Measurements from ENCODE around the gene GADD45A. TPM values are rescaled to one million over a fixed set of nuclear protein-coding genes. Genes with fewer than 3 reads are reported as not detected.

The GADD45A gene
- total and polyA plus RNA-seq, 9 of the 15 experiments (the other 6 are each of a cell fraction or from before 2014, with no cell fraction given), result 21.3 to 156 (median 62.1) TPM

DNA sequence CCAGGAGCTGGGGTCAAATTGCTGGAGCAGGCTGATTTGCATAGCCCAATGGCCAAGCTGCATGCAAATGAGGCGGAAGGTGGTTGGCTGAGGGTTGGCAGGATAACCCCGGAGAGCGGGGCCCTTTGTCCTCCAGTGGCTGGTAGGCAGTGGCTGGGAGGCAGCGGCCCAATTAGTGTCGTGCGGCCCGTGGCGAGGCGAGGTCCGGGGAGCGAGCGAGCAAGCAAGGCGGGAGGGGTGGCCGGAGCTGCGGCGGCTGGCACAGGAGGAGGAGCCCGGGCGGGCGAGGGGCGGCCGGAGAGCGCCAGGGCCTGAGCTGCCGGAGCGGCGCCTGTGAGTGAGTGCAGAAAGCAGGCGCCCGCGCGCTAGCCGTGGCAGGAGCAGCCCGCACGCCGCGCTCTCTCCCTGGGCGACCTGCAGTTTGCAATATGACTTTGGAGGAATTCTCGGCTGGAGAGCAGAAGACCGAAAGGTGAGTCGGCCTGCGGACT, at the start of gene GADD45A (continued):
- no peak for TF ChIP-seq CEBPG (CRISPR knock-in tag; IDR thresholded peaks at IDR 0.05)
- TF ChIP-seq CEBPG (tag; conservative IDR thresholded peaks at IDR 0.05 in 1 of 2, IDR thresholded peaks at IDR 0.05 in 1 of 2), result no peak
- TF ChIP-seq GTF2F1 (IDR thresholded peaks at IDR 0.05; ENCODE audit: low read depth, low read length), result peak; percentile 92
- TF ChIP-seq PHF8 (IDR thresholded peaks at IDR 0.05; ENCODE audit: borderline replicate concordance, low read length), result peak; percentile 76; the same call in 1 of the 2 replicates
- peak; percentile 68 for TF ChIP-seq ERF (CRISPR knock-in tag; IDR thresholded peaks at IDR 0.05)
- TF ChIP-seq ZNF699 (CRISPR knock-in tag; IDR thresholded peaks at IDR 0.05; ENCODE audit: insufficient replicate concordance), result no peak
- TF ChIP-seq GABPB2 (CRISPR knock-in tag; conservative IDR thresholded peaks at IDR 0.05), result no peak
- no peak; the same call in 1 of the 2 replicates for TF ChIP-seq EP300 (IDR thresholded peaks at IDR 0.05; ENCODE audit: low read length)
- TF ChIP-seq ZNF41 (CRISPR knock-in tag; conservative IDR thresholded peaks at IDR 0.05), result 0 out of 2 replicates have a peak, but pooled peaks have one; percentile 47
- TF ChIP-seq KDM2B (CRISPR knock-in tag; IDR thresholded peaks at IDR 0.05), result no peak
- no peak for TF ChIP-seq MEF2A (IDR thresholded peaks at IDR 0.05; ENCODE audit: control insufficient read depth, low read depth, low read length)
- TF ChIP-seq, protein P1, sequence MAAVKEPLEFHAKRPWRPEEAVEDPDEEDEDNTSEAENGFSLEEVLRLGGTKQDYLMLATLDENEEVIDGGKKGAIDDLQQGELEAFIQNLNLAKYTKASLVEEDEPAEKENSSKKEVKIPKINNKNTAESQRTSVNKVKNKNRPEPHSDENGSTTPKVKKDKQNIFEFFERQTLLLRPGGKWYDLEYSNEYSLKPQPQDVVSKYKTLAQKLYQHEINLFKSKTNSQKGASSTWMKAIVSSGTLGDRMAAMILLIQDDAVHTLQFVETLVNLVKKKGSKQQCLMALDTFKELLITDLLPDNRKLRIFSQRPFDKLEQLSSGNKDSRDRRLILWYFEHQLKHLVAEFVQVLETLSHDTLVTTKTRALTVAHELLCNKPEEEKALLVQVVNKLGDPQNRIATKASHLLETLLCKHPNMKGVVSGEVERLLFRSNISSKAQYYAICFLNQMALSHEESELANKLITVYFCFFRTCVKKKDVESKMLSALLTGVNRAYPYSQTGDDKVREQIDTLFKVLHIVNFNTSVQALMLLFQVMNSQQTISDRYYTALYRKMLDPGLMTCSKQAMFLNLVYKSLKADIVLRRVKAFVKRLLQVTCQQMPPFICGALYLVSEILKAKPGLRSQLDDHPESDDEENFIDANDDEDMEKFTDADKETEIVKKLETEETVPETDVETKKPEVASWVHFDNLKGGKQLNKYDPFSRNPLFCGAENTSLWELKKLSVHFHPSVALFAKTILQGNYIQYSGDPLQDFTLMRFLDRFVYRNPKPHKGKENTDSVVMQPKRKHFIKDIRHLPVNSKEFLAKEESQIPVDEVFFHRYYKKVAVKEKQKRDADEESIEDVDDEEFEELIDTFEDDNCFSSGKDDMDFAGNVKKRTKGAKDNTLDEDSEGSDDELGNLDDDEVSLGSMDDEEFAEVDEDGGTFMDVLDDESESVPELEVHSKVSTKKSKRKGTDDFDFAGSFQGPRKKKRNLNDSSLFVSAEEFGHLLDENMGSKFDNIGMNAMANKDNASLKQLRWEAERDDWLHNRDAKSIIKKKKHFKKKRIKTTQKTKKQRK (IDR thresholded peaks at IDR 0.05; ENCODE audit: borderline replicate concordance, low read depth, low read length), result no peak
- TF ChIP-seq GTF2E2 (tag; IDR thresholded peaks at IDR 0.05), result peak; percentile 98
- peak; percentile 88 for TF ChIP-seq CHCHD3 (CRISPR knock-in tag; IDR thresholded peaks at IDR 0.05)
- TF ChIP-seq, protein P2, sequence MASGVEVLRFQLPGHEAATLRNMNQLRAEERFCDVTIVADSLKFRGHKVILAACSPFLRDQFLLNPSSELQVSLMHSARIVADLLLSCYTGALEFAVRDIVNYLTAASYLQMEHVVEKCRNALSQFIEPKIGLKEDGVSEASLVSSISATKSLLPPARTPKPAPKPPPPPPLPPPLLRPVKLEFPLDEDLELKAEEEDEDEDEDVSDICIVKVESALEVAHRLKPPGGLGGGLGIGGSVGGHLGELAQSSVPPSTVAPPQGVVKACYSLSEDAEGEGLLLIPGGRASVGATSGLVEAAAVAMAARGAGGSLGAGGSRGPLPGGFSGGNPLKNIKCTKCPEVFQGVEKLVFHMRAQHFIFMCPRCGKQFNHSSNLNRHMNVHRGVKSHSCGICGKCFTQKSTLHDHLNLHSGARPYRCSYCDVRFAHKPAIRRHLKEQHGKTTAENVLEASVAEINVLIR (CRISPR knock-in tag; IDR thresholded peaks at IDR 0.05), result no peak
- TF ChIP-seq ZFX (CRISPR knock-in tag; IDR thresholded peaks at IDR 0.05), result peak; percentile 85
- TF ChIP-seq POLR3A (IDR thresholded peaks at IDR 0.05; ENCODE audit: borderline replicate concordance, extremely low read depth, insufficient read depth, insufficient read length), result no peak
- peak; percentile 75 for TF ChIP-seq NFIC (IDR thresholded peaks at IDR 0.05)
- TF ChIP-seq, protein P3, sequence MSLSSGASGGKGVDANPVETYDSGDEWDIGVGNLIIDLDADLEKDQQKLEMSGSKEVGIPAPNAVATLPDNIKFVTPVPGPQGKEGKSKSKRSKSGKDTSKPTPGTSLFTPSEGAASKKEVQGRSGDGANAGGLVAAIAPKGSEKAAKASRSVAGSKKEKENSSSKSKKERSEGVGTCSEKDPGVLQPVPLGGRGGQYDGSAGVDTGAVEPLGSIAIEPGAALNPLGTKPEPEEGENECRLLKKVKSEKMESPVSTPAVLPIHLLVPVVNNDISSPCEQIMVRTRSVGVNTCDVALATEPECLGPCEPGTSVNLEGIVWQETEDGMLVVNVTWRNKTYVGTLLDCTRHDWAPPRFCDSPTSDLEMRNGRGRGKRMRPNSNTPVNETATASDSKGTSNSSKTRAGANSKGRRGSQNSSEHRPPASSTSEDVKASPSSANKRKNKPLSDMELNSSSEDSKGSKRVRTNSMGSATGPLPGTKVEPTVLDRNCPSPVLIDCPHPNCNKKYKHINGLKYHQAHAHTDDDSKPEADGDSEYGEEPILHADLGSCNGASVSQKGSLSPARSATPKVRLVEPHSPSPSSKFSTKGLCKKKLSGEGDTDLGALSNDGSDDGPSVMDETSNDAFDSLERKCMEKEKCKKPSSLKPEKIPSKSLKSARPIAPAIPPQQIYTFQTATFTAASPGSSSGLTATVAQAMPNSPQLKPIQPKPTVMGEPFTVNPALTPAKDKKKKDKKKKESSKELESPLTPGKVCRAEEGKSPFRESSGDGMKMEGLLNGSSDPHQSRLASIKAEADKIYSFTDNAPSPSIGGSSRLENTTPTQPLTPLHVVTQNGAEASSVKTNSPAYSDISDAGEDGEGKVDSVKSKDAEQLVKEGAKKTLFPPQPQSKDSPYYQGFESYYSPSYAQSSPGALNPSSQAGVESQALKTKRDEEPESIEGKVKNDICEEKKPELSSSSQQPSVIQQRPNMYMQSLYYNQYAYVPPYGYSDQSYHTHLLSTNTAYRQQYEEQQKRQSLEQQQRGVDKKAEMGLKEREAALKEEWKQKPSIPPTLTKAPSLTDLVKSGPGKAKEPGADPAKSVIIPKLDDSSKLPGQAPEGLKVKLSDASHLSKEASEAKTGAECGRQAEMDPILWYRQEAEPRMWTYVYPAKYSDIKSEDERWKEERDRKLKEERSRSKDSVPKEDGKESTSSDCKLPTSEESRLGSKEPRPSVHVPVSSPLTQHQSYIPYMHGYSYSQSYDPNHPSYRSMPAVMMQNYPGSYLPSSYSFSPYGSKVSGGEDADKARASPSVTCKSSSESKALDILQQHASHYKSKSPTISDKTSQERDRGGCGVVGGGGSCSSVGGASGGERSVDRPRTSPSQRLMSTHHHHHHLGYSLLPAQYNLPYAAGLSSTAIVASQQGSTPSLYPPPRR (CRISPR knock-in tag; IDR thresholded peaks at IDR 0.05; ENCODE audit: borderline replicate concordance), result no peak
- no peak for TF ChIP-seq BRD4 (IDR thresholded peaks at IDR 0.05)
